NCI-H1105 (cell line): ENCODE measurements around the gene SATB1.
"Not testable (repeated sequence)": the region's sequence is repeated elsewhere in the genome, so short reads cannot be mapped to it uniquely, and the experiment has no call there.

Experiments
- DNase-seq: peaks from one replicate; lab custom pipeline; 2025; lab: John Stamatoyannopoulos, UW

The SATB1 gene

GRCh38 chr3:18351823-18352744 lies 73.1 kb downstream of the SATB1 start:
- peak; percentile 63 for DNase-seq

GRCh38 chr3:18351069-18351628 lies 74.0 kb downstream of the SATB1 start:
- no peak for DNase-seq

GRCh38 chr3:18349197-18349798 lies 75.8 kb downstream of the SATB1 start:
- DNase-seq = no peak

GRCh38 chr3:18346097-18346496 lies 79.0 kb downstream of the SATB1 start:
- no peak for DNase-seq

- no peak for DNase-seq
Measured at GRCh38 chr3:18345015-18345367, 80.1 kb downstream of the SATB1 start.

- DNase-seq = no peak
Measured at GRCh38 chr3:18344306-18345014, 80.7 kb downstream of the SATB1 start.

GRCh38 chr3:18343809-18344208 lies 81.3 kb downstream of the SATB1 start:
- no peak for DNase-seq

GRCh38 chr3:18338827-18339514 lies 86.2 kb downstream of the SATB1 start:
- no peak for DNase-seq

- DNase-seq = no peak
Measured at GRCh38 chr3:18337231-18337630, 87.9 kb downstream of the SATB1 start.

- no peak for DNase-seq
Measured at GRCh38 chr3:18334837-18335601, 90.1 kb downstream of the SATB1 start.

GRCh38 chr3:18330772-18331441 lies 94.2 kb downstream of the SATB1 start:
- DNase-seq = not testable (repeated sequence)

- no peak for DNase-seq
Measured at GRCh38 chr3:18308096-18308650, 117.0 kb downstream of the SATB1 start.

GRCh38 chr3:18307529-18307928 lies 117.6 kb downstream of the SATB1 start:
- no peak for DNase-seq

GRCh38 chr3:18302517-18302916 lies 122.6 kb downstream of the SATB1 start:
- no peak for DNase-seq

GRCh38 chr3:18301781-18302180 lies 123.4 kb downstream of the SATB1 start:
- no peak for DNase-seq

GRCh38 chr3:18300916-18301315 lies 124.2 kb downstream of the SATB1 start:
- DNase-seq = no peak

GRCh38 chr3:18297126-18297525 lies 128.0 kb downstream of the SATB1 start:
- DNase-seq = no peak
